Measurements from ENCODE around the gene NACC1. TPM values are rescaled to one million over a fixed set of nuclear protein-coding genes. Genes with fewer than 3 reads are reported as not detected.

The NACC1 gene
- total and polyA plus RNA-seq, 2 experiments from 2014 or later, result 12.4 to 260 TPM

DNA sequence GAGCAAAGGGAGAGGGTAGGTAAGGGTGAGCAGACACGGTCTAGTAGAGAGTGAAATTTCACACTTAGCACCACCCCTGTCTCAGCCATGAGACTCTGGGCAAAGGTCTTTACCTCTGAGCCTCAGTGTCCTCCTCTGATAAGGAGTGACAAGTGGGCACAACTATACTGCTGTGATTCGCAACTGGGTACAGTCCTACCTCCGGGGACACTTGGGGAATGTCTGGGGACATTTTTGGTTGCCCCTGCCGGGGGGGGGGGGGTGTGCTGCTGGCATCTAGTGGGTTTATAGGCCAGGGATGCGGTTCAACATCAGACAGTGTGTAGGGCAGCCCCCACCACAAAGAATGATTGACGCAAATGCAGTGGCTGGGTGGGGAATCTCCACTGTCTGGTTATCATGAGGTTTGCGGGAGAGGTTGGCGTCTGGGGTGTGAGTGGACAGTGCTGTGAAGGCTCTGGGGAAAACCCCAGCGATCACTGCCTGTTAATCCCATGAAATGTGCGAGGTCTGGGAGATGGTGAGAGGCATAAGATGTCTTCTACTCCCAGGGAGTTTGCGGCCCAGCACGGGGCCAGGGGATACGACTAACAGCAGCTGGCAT is 4.3 kb downstream of the NACC1 start:
- Histone ChIP-seq H3K79me2 (replicated peaks; ENCODE audit: insufficient read depth) (peaks cover 94% of the 10 kb centered on the region), H3K27ac (ENCODE audit: low read depth) (no peak overlapping the region; the same call in 1 of the 2 replicates), H3K4me1 (ENCODE audit: insufficient read depth) (peaks cover 29% of the 10 kb centered on the region), H2AFZ (no peak overlapping the region), H3K27me3 (ENCODE audit: insufficient read depth) (no peaks in the 10 kb centered on the region), H3K4me2 (no peak overlapping the region), H3F3A (replicated peaks; ENCODE audit: low read depth) (peaks cover 6% of the 10 kb centered on the region), H4K20me1 (replicated peaks; ENCODE audit: insufficient read depth) (peaks cover 78% of the 10 kb centered on the region), H3K4me3 (no peak overlapping the region), H3K36me3 (ENCODE audit: insufficient read depth) (no peaks in the 10 kb centered on the region), H3K9me2 (ENCODE audit: insufficient read depth) (no peaks in the 10 kb centered on the region)
- ATAC-seq (no peak), DNase-seq (ENCODE audit: low spot score) (no peak)
- Mint-ChIP-seq H3K36me3 (ENCODE audit: low read depth) (peaks cover 39% of the 10 kb centered on the region), H3K4me3 (peak overlapping the region; percentile 28; the same call in 1 of the 3 replicates), H3K4me1 (peaks cover 44% of the 10 kb centered on the region), H3K9me3 (peaks cover 3% of the 10 kb centered on the region; the same call in 2 of the 3 replicates), H3K27ac (peak overlapping the region; percentile 45), H3K27me3 (ENCODE audit: insufficient read depth, low read depth, poor library complexity) (peaks cover 23% of the 10 kb centered on the region)
- TF ChIP-seq STAT1 (IDR thresholded peaks at IDR 0.05; ENCODE audit: unreplicated experiment) (no peak), CREB1 (CRISPR knock-in tag; IDR thresholded peaks at IDR 0.05; ENCODE audit: low read depth) (no peak), EZH2phosphoT487 (IDR thresholded peaks at IDR 0.05; ENCODE audit: unreplicated experiment) (no peak), ZNF331 (CRISPR knock-in tag; IDR thresholded peaks at IDR 0.05; ENCODE audit: low read depth) (no peak), ZNF114 (CRISPR knock-in tag; IDR thresholded peaks at IDR 0.05) (no peak), NANOG (IDR thresholded peaks at IDR 0.05; ENCODE audit: borderline replicate concordance) (no peak), JUNB (IDR thresholded peaks at IDR 0.05; ENCODE audit: unreplicated experiment) (no peak), POLR2AphosphoS5 (IDR thresholded peaks at IDR 0.05; ENCODE audit: low read depth) (no peak)
- TF ChIP-seq, protein P1, sequence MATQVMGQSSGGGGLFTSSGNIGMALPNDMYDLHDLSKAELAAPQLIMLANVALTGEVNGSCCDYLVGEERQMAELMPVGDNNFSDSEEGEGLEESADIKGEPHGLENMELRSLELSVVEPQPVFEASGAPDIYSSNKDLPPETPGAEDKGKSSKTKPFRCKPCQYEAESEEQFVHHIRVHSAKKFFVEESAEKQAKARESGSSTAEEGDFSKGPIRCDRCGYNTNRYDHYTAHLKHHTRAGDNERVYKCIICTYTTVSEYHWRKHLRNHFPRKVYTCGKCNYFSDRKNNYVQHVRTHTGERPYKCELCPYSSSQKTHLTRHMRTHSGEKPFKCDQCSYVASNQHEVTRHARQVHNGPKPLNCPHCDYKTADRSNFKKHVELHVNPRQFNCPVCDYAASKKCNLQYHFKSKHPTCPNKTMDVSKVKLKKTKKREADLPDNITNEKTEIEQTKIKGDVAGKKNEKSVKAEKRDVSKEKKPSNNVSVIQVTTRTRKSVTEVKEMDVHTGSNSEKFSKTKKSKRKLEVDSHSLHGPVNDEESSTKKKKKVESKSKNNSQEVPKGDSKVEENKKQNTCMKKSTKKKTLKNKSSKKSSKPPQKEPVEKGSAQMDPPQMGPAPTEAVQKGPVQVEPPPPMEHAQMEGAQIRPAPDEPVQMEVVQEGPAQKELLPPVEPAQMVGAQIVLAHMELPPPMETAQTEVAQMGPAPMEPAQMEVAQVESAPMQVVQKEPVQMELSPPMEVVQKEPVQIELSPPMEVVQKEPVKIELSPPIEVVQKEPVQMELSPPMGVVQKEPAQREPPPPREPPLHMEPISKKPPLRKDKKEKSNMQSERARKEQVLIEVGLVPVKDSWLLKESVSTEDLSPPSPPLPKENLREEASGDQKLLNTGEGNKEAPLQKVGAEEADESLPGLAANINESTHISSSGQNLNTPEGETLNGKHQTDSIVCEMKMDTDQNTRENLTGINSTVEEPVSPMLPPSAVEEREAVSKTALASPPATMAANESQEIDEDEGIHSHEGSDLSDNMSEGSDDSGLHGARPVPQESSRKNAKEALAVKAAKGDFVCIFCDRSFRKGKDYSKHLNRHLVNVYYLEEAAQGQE (IDR thresholded peaks at IDR 0.05; ENCODE audit: unreplicated experiment), result no peak
- TF ChIP-seq, protein P2, sequence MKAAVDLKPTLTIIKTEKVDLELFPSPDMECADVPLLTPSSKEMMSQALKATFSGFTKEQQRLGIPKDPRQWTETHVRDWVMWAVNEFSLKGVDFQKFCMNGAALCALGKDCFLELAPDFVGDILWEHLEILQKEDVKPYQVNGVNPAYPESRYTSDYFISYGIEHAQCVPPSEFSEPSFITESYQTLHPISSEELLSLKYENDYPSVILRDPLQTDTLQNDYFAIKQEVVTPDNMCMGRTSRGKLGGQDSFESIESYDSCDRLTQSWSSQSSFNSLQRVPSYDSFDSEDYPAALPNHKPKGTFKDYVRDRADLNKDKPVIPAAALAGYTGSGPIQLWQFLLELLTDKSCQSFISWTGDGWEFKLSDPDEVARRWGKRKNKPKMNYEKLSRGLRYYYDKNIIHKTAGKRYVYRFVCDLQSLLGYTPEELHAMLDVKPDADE (IDR thresholded peaks at IDR 0.05), result no peak

Data from GM23338 (cell line).